Tibial nerve (tissue), 3 donors: ENCODE data around the gene GTF2H4.
"Not testable (repeated sequence)": the region's sequence is repeated elsewhere in the genome, so short reads cannot be mapped to it uniquely, and the experiment has no call there.

Experiments
- POLR2A ChIP-seq, 2 donors: fragments of 450-650 bp; IDR thresholded peaks; one replicate each; pipeline ENCODE4 v1.6.1; 2017; ENCODE audit warnings: antibody characterized with exemption in 2 of 2, mild to moderate bottlenecking in 2 of 2, moderate library complexity in 2 of 2
- TF ChIP-seq, protein P1 (sequence below), 5 experiments: fragments of 200-600 bp in 3 of 5; fragments of 450-650 bp in 2 of 5; sonication (generic) in 3 of 5; IDR thresholded peaks; one replicate each; pipeline ENCODE4 v1.5.1; 2016 to 2019; ENCODE audit warnings: antibody characterized with exemption in 5 of 5, mild to moderate bottlenecking in 3 of 5, moderate library complexity in 2 of 5

DNA sequence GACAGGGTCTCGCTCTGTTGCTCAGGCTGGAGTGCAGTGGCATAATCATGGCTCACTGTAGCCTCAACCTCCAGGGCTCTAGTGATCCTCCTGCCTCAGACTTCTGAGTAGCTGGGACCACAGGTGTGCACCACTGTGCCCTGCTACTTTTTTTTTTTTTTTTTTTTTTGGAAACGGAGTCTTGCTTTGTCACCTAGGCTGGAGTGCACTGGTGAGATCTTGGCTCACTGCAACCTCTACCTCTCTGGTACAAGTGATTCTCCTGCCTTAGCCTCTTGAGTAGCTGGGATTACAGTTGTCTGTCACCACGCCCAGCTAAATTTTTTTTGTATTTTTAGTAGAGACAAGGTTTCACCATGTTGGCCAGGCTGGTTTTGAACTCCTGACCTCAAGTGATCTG lies 19.1 kb downstream of the GTF2H4 start:
- not testable (repeated sequence) for TF ChIP-seq POLR2A (IDR thresholded peaks at IDR 0.05)
- TF ChIP-seq, protein P1, sequence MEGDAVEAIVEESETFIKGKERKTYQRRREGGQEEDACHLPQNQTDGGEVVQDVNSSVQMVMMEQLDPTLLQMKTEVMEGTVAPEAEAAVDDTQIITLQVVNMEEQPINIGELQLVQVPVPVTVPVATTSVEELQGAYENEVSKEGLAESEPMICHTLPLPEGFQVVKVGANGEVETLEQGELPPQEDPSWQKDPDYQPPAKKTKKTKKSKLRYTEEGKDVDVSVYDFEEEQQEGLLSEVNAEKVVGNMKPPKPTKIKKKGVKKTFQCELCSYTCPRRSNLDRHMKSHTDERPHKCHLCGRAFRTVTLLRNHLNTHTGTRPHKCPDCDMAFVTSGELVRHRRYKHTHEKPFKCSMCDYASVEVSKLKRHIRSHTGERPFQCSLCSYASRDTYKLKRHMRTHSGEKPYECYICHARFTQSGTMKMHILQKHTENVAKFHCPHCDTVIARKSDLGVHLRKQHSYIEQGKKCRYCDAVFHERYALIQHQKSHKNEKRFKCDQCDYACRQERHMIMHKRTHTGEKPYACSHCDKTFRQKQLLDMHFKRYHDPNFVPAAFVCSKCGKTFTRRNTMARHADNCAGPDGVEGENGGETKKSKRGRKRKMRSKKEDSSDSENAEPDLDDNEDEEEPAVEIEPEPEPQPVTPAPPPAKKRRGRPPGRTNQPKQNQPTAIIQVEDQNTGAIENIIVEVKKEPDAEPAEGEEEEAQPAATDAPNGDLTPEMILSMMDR (IDR thresholded peaks at IDR 0.05) = not testable (repeated sequence)
